ENCODE data around the gene CABP7. TPM values are rescaled to one million over a fixed set of nuclear protein-coding genes. Genes with fewer than 3 reads are reported as not detected.

Gene CABP7
- total RNA-seq (not detected in 2 replicates), polyA plus RNA-seq (0.03 TPM in 1 of 2 replicates, not detected in the other), polyA minus RNA-seq (0.09 and 0.29 TPM in 2 replicates)
- 0.02 TPM for total RNA-seq (2013)

GRCh38 chr22:29719899-29720645 lies at the start of gene CABP7:
Gene CABP7, plus strand, starts transcription at chr22:29720003. Its CDS starts 422 bp downstream, at chr22:29720425.
- POLR2A ChIA-PET: no interaction called here

More at GRCh38 chr22:29719899-29720645, at the start of gene CABP7:
- Histone ChIP-seq H3K27ac (ENCODE audit: low read length in 2 of 2) (no peak within 1 kb of the TSS), H3K36me3 (replicated peaks in 1 of 2; ENCODE audit: control extremely low read depth in 1 of 2, control insufficient read depth in 1 of 2, extremely low read depth in 1 of 2, insufficient read depth in 2 of 2, low read length in 1 of 2) (no peaks in the 10 kb centered on the region), H3K27me3 (replicated peaks in 1 of 4; ENCODE audit: control extremely low read depth in 1 of 4, control insufficient read depth in 3 of 4, insufficient read depth in 4 of 4, low read length in 3 of 4) (peaks cover 0 to 47% (median 12%) of the 10 kb centered on the region in 4 experiments), H4K20me1 (ENCODE audit: control insufficient read depth, insufficient read depth, low read length, poor library complexity, severe bottlenecking) (no peaks in the 10 kb centered on the region), H2AFZ (ENCODE audit: insufficient read depth, low read depth, low read length, poor library complexity, severe bottlenecking) (no peak within 1 kb of the TSS), H3K4me3 (ENCODE audit: control extremely low read depth in 1 of 5, extremely low read depth in 1 of 5, insufficient read depth in 1 of 5, low read depth in 2 of 5, low read length in 4 of 5) (no peak within 1 kb of the TSS), H3K9ac (ENCODE audit: low read length) (no peak within 1 kb of the TSS), H3K79me2 (ENCODE audit: control insufficient read depth, insufficient read depth, low read length) (no peaks in the 10 kb centered on the region), H3K4me1 (ENCODE audit: control insufficient read depth in 2 of 2, insufficient read depth in 2 of 2, low read length in 2 of 2) (peaks cover 7 to 8% of the 10 kb centered on the region in 2 donors), H3K9me3 (ENCODE audit: control extremely low read depth in 1 of 3, control insufficient read depth in 2 of 3, insufficient read depth in 1 of 3, low read length in 2 of 3) (no peaks in the 10 kb centered on the region), H3K4me2 (replicated peaks; ENCODE audit: low read depth, low read length, poor library complexity, severe bottlenecking) (peak within 1 kb of the TSS; percentile 50)
- Mint-ChIP-seq H3K4me1 (peaks cover 9% of the 10 kb centered on the region), H3K9me3 (ENCODE audit: insufficient read depth) (no peaks in the 10 kb centered on the region), H3K4me3 (peak within 1 kb of the TSS; percentile 47), H3K27ac (no peak within 1 kb of the TSS), H3K27me3 (peaks cover 41% of the 10 kb centered on the region)
- DNase-seq (no peak), ATAC-seq (ENCODE audit: low read depth) (no peak)
- WGBS (ENCODE audit: insufficient coverage): under 1% methylated on average over 108 of the region's 115 CpGs
- TF ChIP-seq CTCF (IDR thresholded peaks at IDR 0.05): no peak
- TF ChIP-seq EZH2 (IDR thresholded peaks at IDR 0.05; ENCODE audit: borderline replicate concordance, insufficient read depth, low read depth, low read length, poor library complexity, severe bottlenecking): no peak
- CTCF ChIA-PET: no interaction called here
- intact Hi-C loops (cut with micrococcal nuclease): no loop called here
